Pons (tissue), 1 donor: ENCODE results near the gene FBXL12.
"Not testable (repeated sequence)": the region's sequence is repeated elsewhere in the genome, so short reads cannot be mapped to it uniquely, and the experiment has no call there.

Experiments used
- DNase-seq: peaks from one replicate; pipeline ENCODE4 v3.0.0-alpha.2; 2016; ENCODE audit warnings: low spot score

Gene FBXL12

GRCh38 chr19:9792206-9793070 lies 26.4 kb downstream of the FBXL12 start:
- peak; percentile 91 for DNase-seq

GRCh38 chr19:9791552-9792205 lies 27.2 kb downstream of the FBXL12 start:
- peak; percentile 95 for DNase-seq

- not testable (repeated sequence) for DNase-seq
Measured at GRCh38 chr19:9791073-9791367, 27.9 kb downstream of the FBXL12 start.

- DNase-seq, result not testable (repeated sequence)
Measured at GRCh38 chr19:9789579-9789978, 29.3 kb downstream of the FBXL12 start.

GRCh38 chr19:9789066-9789465 lies 29.8 kb downstream of the FBXL12 start:
- DNase-seq, result no peak

- not testable (repeated sequence) for DNase-seq
Measured at GRCh38 chr19:9788604-9789003, 30.3 kb downstream of the FBXL12 start.

- no peak for DNase-seq
Measured at GRCh38 chr19:9786819-9787218, 32.1 kb downstream of the FBXL12 start.

- DNase-seq, result peak; percentile 11
Measured at GRCh38 chr19:9786342-9786741, 32.5 kb downstream of the FBXL12 start.

GRCh38 chr19:9785367-9786331 lies 33.2 kb downstream of the FBXL12 start:
- peak; percentile 84 for DNase-seq

- not testable (repeated sequence) for DNase-seq
Measured at GRCh38 chr19:9784163-9784496, 34.7 kb downstream of the FBXL12 start.

GRCh38 chr19:9782338-9782737 lies 36.5 kb downstream of the FBXL12 start:
- DNase-seq, result no peak

- peak; percentile 92 for DNase-seq
Measured at GRCh38 chr19:9768175-9769112, 50.4 kb downstream of the FBXL12 start, which contains the start of gene ZNF846. TSS of gene ZNF846 (minus strand) at chr19:9768738. CDS start at chr19:9764950, 3,788 bp downstream.
